ENCODE measurements around the gene THRB. TPM values are rescaled to one million over a fixed set of nuclear protein-coding genes. Genes with fewer than 3 reads are reported as not detected.
"Not testable (repeated sequence)": the region's sequence is repeated elsewhere in the genome, so short reads cannot be mapped to it uniquely, and the experiment has no call there.

Gene THRB
- total RNA-seq, 1 experiment from 2014 or later: 5.8 TPM

DNA sequence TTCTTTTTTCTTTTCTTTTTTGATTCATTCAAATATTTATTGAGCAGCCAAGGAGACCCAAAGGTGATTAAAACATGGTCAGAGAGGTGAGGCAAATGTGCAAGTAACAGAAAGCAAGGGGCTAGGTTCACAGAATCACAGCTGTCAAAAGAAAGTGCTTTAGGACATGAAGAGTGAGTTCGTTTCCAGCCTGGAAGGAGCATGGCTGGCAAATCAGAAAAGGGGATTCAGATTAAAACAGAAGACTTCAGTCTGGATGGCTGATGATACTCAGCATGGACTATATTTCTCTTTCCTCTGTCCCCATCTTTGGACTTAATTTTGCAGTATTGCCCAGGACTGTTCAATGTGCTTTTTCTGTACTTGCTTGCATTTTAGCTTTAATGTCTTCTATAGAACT, 398.4 kb downstream of the THRB start:
- ATAC-seq (no peak), DNase-seq (ENCODE audit: low spot score) (no peak)
- ChIA-PET POLR2A (no interaction called here), CTCF (no interaction called here)
- no peak for TF ChIP-seq NR1H2 (CRISPR knock-in tag; IDR thresholded peaks at IDR 0.05)
- TF ChIP-seq, protein P1, sequence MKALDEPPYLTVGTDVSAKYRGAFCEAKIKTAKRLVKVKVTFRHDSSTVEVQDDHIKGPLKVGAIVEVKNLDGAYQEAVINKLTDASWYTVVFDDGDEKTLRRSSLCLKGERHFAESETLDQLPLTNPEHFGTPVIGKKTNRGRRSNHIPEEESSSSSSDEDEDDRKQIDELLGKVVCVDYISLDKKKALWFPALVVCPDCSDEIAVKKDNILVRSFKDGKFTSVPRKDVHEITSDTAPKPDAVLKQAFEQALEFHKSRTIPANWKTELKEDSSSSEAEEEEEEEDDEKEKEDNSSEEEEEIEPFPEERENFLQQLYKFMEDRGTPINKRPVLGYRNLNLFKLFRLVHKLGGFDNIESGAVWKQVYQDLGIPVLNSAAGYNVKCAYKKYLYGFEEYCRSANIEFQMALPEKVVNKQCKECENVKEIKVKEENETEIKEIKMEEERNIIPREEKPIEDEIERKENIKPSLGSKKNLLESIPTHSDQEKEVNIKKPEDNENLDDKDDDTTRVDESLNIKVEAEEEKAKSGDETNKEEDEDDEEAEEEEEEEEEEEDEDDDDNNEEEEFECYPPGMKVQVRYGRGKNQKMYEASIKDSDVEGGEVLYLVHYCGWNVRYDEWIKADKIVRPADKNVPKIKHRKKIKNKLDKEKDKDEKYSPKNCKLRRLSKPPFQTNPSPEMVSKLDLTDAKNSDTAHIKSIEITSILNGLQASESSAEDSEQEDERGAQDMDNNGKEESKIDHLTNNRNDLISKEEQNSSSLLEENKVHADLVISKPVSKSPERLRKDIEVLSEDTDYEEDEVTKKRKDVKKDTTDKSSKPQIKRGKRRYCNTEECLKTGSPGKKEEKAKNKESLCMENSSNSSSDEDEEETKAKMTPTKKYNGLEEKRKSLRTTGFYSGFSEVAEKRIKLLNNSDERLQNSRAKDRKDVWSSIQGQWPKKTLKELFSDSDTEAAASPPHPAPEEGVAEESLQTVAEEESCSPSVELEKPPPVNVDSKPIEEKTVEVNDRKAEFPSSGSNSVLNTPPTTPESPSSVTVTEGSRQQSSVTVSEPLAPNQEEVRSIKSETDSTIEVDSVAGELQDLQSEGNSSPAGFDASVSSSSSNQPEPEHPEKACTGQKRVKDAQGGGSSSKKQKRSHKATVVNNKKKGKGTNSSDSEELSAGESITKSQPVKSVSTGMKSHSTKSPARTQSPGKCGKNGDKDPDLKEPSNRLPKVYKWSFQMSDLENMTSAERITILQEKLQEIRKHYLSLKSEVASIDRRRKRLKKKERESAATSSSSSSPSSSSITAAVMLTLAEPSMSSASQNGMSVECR (CRISPR knock-in tag; IDR thresholded peaks at IDR 0.05; ENCODE audit: borderline replicate concordance): no peak
- TF ChIP-seq, protein P2, sequence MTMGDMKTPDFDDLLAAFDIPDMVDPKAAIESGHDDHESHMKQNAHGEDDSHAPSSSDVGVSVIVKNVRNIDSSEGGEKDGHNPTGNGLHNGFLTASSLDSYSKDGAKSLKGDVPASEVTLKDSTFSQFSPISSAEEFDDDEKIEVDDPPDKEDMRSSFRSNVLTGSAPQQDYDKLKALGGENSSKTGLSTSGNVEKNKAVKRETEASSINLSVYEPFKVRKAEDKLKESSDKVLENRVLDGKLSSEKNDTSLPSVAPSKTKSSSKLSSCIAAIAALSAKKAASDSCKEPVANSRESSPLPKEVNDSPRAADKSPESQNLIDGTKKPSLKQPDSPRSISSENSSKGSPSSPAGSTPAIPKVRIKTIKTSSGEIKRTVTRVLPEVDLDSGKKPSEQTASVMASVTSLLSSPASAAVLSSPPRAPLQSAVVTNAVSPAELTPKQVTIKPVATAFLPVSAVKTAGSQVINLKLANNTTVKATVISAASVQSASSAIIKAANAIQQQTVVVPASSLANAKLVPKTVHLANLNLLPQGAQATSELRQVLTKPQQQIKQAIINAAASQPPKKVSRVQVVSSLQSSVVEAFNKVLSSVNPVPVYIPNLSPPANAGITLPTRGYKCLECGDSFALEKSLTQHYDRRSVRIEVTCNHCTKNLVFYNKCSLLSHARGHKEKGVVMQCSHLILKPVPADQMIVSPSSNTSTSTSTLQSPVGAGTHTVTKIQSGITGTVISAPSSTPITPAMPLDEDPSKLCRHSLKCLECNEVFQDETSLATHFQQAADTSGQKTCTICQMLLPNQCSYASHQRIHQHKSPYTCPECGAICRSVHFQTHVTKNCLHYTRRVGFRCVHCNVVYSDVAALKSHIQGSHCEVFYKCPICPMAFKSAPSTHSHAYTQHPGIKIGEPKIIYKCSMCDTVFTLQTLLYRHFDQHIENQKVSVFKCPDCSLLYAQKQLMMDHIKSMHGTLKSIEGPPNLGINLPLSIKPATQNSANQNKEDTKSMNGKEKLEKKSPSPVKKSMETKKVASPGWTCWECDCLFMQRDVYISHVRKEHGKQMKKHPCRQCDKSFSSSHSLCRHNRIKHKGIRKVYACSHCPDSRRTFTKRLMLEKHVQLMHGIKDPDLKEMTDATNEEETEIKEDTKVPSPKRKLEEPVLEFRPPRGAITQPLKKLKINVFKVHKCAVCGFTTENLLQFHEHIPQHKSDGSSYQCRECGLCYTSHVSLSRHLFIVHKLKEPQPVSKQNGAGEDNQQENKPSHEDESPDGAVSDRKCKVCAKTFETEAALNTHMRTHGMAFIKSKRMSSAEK (CRISPR knock-in tag; IDR thresholded peaks at IDR 0.05; ENCODE audit: borderline replicate concordance): no peak
- TF ChIP-seq, protein P3, sequence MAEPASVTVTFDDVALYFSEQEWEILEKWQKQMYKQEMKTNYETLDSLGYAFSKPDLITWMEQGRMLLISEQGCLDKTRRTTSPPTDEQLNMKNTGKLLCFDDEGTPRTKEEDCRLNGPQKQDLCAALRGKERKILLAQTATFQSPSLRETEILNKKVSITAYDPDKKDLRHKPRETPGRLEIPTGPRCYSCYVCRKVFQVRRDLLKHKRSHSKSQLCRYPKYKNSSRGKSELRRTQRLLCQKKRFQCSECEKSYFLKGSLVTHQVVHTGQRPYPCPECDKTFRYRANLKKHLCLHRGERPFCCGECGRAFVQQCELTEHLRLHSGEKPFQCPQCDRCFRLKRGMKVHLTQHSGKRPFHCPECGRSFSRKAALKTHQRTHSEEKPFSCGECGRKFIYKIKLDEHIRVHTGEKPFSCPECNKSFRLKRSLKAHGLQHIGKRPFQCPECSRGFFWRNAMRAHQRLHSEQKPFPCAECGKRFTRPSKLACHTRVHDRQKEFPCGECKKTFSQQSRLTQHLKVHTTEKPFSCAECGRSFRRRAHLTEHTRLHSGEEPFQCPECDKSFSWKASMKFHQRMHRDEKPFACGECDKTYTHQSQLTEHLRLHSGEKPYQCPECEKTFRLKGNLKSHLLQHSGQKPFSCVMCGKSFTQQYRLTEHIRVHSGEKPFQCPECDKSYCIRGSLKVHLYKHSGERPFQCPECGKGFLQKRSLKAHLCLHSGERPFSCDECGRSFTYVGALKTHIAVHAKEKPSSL (CRISPR knock-in tag; conservative IDR thresholded peaks at IDR 0.05): no peak
- TF ChIP-seq NFE2L1 (CRISPR knock-in tag; IDR thresholded peaks at IDR 0.05): no peak
- no peak for TF ChIP-seq ZNF263 (CRISPR knock-in tag; IDR thresholded peaks at IDR 0.05; ENCODE audit: low read depth)
- no peak for TF ChIP-seq ZNF423 (CRISPR knock-in tag; IDR thresholded peaks at IDR 0.05)
- TF ChIP-seq NR3C1 (CRISPR knock-in tag; conservative IDR thresholded peaks at IDR 0.05; ENCODE audit: low read depth): no peak
- TF ChIP-seq FOXJ3 (CRISPR knock-in tag; IDR thresholded peaks at IDR 0.05; ENCODE audit: borderline replicate concordance): no peak
- TF ChIP-seq, protein P4, sequence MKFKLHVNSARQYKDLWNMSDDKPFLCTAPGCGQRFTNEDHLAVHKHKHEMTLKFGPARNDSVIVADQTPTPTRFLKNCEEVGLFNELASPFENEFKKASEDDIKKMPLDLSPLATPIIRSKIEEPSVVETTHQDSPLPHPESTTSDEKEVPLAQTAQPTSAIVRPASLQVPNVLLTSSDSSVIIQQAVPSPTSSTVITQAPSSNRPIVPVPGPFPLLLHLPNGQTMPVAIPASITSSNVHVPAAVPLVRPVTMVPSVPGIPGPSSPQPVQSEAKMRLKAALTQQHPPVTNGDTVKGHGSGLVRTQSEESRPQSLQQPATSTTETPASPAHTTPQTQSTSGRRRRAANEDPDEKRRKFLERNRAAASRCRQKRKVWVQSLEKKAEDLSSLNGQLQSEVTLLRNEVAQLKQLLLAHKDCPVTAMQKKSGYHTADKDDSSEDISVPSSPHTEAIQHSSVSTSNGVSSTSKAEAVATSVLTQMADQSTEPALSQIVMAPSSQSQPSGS (CRISPR knock-in tag; IDR thresholded peaks at IDR 0.05; ENCODE audit: borderline replicate concordance, low read depth): no peak
- TF ChIP-seq, protein P5, sequence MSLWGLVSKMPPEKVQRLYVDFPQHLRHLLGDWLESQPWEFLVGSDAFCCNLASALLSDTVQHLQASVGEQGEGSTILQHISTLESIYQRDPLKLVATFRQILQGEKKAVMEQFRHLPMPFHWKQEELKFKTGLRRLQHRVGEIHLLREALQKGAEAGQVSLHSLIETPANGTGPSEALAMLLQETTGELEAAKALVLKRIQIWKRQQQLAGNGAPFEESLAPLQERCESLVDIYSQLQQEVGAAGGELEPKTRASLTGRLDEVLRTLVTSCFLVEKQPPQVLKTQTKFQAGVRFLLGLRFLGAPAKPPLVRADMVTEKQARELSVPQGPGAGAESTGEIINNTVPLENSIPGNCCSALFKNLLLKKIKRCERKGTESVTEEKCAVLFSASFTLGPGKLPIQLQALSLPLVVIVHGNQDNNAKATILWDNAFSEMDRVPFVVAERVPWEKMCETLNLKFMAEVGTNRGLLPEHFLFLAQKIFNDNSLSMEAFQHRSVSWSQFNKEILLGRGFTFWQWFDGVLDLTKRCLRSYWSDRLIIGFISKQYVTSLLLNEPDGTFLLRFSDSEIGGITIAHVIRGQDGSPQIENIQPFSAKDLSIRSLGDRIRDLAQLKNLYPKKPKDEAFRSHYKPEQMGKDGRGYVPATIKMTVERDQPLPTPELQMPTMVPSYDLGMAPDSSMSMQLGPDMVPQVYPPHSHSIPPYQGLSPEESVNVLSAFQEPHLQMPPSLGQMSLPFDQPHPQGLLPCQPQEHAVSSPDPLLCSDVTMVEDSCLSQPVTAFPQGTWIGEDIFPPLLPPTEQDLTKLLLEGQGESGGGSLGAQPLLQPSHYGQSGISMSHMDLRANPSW (CRISPR knock-in tag; conservative IDR thresholded peaks at IDR 0.05; ENCODE audit: low read depth): no peak
- Mint-ChIP-seq H3K27me3 (ENCODE audit: low read depth) (no peaks in the 10 kb centered on the region), H3K4me3 (no peak overlapping the region), H3K36me3 (no peaks in the 10 kb centered on the region; the same call in 1 of the 2 replicates), H3K9me3 (no peaks in the 10 kb centered on the region), H3K4me1 (peaks cover 10% of the 10 kb centered on the region), H3K27ac (no peak overlapping the region)

DNA sequence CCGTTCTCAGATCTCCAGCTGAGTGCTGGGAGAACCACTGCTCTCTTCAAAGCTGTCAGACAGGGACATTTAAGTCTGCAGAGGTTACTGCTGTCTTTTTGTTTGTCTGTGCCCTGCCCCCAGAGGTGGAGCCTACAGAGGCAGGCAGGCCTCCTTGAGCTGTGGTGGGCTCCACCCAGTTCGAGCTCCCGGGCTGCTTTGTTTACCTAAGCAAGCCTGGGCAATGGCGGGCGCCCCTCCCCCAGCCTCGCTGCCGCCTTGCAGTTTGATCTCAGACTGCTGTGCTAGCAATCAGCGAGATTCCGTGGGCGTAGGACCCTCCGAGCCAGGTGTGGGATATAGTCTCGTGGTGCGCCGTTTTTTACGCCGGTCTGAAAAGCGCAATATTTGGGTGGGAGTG, 399.8 kb downstream of the THRB start:
- H3K4me1 Mint-ChIP-seq; H3K27me3 Mint-ChIP-seq (ENCODE audit: low read depth); POLR2A ChIA-PET: not testable (repeated sequence)

More for the DNA sequence above, 399.8 kb downstream of the THRB start:
- CTCF ChIA-PET, H3K27ac Mint-ChIP-seq, ATAC-seq, H3K9me3 Mint-ChIP-seq, H3K36me3 Mint-ChIP-seq: not testable (repeated sequence)
- peak overlapping the region; percentile 55 for H3K4me3 Mint-ChIP-seq
- peak; percentile 31 for DNase-seq (ENCODE audit: low spot score)
